Kidney (tissue), 14 donors: ENCODE measurements around the gene YWHAH. TPM values are rescaled to one million over a fixed set of nuclear protein-coding genes. Genes with fewer than 3 reads are reported as not detected.

Experiments used
- DNase-seq, 5 donors: peaks; one replicate each; pipeline ENCODE4 v3.0.0-alpha.2; 2013 to 2020
- FAIRE-seq: peaks from 2 replicates; lab custom pipeline; 2012; peaks lifted over from hg19 to GRCh38; lab: Jason Lieb, UNC
- H3K27ac ChIP-seq, 2 donors: one replicate each; pipeline ENCODE4 v1.7.0; 2013; ENCODE audit warnings: low read depth in 2 of 2, low read length in 2 of 2, inconsistent platforms in 1 of 2
- H3K27me3 ChIP-seq: one replicate; pipeline ENCODE4 v1.7.1; 2013; ENCODE audit warnings: low read length, inconsistent platforms; ENCODE audit not compliant: control insufficient read depth, insufficient read depth
- H3K36me3 ChIP-seq, 3 donors: one replicate each; pipeline versions ENCODE4 v1.7.0 to v1.7.1; 2013; ENCODE audit warnings: low read length in 3 of 3, control low read depth in 1 of 3, inconsistent platforms in 1 of 3; ENCODE audit not compliant: insufficient read depth in 3 of 3, control insufficient read depth in 2 of 3
- H3K4me1 ChIP-seq, 3 donors: one replicate each; pipeline versions ENCODE4 v1.7.0 to v1.7.1; 2013; ENCODE audit warnings: low read length in 3 of 3, inconsistent platforms in 1 of 3, low read depth in 1 of 3; ENCODE audit not compliant: control insufficient read depth in 2 of 3, insufficient read depth in 2 of 3
- H3K4me3 ChIP-seq, 3 donors: one replicate each; pipeline versions ENCODE4 v1.7.0 to v1.8.1; 2013; ENCODE audit warnings: low read length in 3 of 3, control low read depth in 1 of 3, inconsistent platforms in 1 of 3
- H3K9ac ChIP-seq, 3 donors: one replicate each; pipeline versions ENCODE4 v1.7.0 to v1.7.1; 2013; ENCODE audit warnings: low read length in 3 of 3, control low read depth in 1 of 3, inconsistent platforms in 1 of 3
- H3K9me3 ChIP-seq, 3 donors: one replicate each; pipeline versions ENCODE4 v1.7.0 to v1.7.1; 2013; ENCODE audit warnings: low read length in 3 of 3, control low read depth in 1 of 3, inconsistent platforms in 1 of 3; ENCODE audit not compliant: control insufficient read depth in 2 of 3, insufficient read depth in 1 of 3
- CTCF ChIP-seq: IDR thresholded peaks from 3 replicates; pipeline ENCODE4 v1.5.1; 2012; ENCODE audit warnings: mild to moderate bottlenecking, moderate library complexity, borderline replicate concordance; ENCODE audit not compliant: insufficient read depth; ENCODE audit errors: extremely low read depth
- intact Hi-C: fragments of 100-400 bp; cut with DNase I; formaldehyde crosslinking; loops from one replicate; pipeline ENCODE4 v1.11.1; 2022
- polyA plus RNA-seq: library from polyadenylated mRNA; stranded (reverse); fragments of 350-450 nt; fragmentation: Illumina TruSeq; extraction: RNeasy Lipid Tissue Mini Kit (QIAGEN cat#74804); gene quantifications from one replicate; pipeline ENCODE4 v1.2.3, GENCODE V29; 2014; ENCODE audit warnings: low read depth, low replicate concordance; ENCODE audit not compliant: insufficient read depth
- total RNA-seq: library from RNA; stranded (reverse); fragmentation: NEBNext Ultra II Directional; extraction: Animal tissue kit (Norgen Biotek cat#: 25700); gene quantifications from one replicate; pipeline ENCODE4 v1.2.1, GENCODE V29; 2021
- donor health status: control.
- donor health status: control.
- donor health status: control.
- donor health status: control.
- donor health status: control.
- donor health status: DM: yes; HTN: yes; CAD: no.
- donor health status: Normal renal cell carcinoma (clear cell type).

Gene YWHAH
- total and polyA plus RNA-seq, 2 donors from 2014 or later, result 82.0 to 274 TPM

GRCh38 chr22:31943206-31943977 lies 943 bp upstream of the YWHAH start:
- FAIRE-seq (no peak), DNase-seq (no peak)
- no peaks in the 10 kb centered on the region for H3K27me3 ChIP-seq
- peak overlapping the region; percentile 47 to 79 (median 50) for H3K4me3 ChIP-seq
- H3K4me1 ChIP-seq, result peaks cover 3 to 9% (median 5%) of the 10 kb centered on the region in 3 donors
- no peak for TF ChIP-seq CTCF
- intact Hi-C loops, result no loop called here
- H3K9me3 ChIP-seq, result no peaks in the 10 kb centered on the region
- peak overlapping the region; percentile 55 to 76 (median 71) for H3K9ac ChIP-seq
- H3K36me3 ChIP-seq, result no peaks in the 10 kb centered on the region
- peak overlapping the region; percentile 72 to 78 for H3K27ac ChIP-seq

GRCh38 chr22:31944700-31945442 lies 536 bp downstream of the YWHAH start:
- DNase-seq (peak; percentile 47 to 89 (median 76)), FAIRE-seq (no peak)
- H3K27ac ChIP-seq, result peak overlapping the region; percentile 89 to 97
- intact Hi-C loops, result no loop called here
- H3K4me3 ChIP-seq, result peak overlapping the region; percentile 67 to 92 (median 87)
- peaks cover 3 to 9% (median 5%) of the 10 kb centered on the region in 3 donors for H3K4me1 ChIP-seq
- no peak for TF ChIP-seq CTCF
- H3K9me3 ChIP-seq, result no peaks in the 10 kb centered on the region
- no peaks in the 10 kb centered on the region for H3K36me3 ChIP-seq
- H3K27me3 ChIP-seq, result no peaks in the 10 kb centered on the region
- peak overlapping the region; percentile 61 to 91 (median 75) for H3K9ac ChIP-seq

- intact Hi-C loops, result no loop called here
- H3K9ac ChIP-seq, result peak overlapping the region; percentile 61 to 91 (median 75)
- H3K4me1 ChIP-seq, result peaks cover 3 to 9% (median 5%) of the 10 kb centered on the region in 3 donors
- H3K36me3 ChIP-seq, result peaks cover 0 to 4% (median 0%) of the 10 kb centered on the region in 3 donors
- DNase-seq (no peak), FAIRE-seq (no peak)
- H3K4me3 ChIP-seq, result peak overlapping the region; percentile 67 to 92 (median 87)
- no peaks in the 10 kb centered on the region for H3K27me3 ChIP-seq
- TF ChIP-seq CTCF, result no peak
- H3K27ac ChIP-seq, result peak overlapping the region; percentile 89 to 97
- H3K9me3 ChIP-seq, result no peaks in the 10 kb centered on the region
These were observed 1.1 kb downstream of the YWHAH start for GRCh38 chr22:31945443-31945855.
